Measurements from ENCODE around the gene FOXL2NB.

The FOXL2NB gene

DNA sequence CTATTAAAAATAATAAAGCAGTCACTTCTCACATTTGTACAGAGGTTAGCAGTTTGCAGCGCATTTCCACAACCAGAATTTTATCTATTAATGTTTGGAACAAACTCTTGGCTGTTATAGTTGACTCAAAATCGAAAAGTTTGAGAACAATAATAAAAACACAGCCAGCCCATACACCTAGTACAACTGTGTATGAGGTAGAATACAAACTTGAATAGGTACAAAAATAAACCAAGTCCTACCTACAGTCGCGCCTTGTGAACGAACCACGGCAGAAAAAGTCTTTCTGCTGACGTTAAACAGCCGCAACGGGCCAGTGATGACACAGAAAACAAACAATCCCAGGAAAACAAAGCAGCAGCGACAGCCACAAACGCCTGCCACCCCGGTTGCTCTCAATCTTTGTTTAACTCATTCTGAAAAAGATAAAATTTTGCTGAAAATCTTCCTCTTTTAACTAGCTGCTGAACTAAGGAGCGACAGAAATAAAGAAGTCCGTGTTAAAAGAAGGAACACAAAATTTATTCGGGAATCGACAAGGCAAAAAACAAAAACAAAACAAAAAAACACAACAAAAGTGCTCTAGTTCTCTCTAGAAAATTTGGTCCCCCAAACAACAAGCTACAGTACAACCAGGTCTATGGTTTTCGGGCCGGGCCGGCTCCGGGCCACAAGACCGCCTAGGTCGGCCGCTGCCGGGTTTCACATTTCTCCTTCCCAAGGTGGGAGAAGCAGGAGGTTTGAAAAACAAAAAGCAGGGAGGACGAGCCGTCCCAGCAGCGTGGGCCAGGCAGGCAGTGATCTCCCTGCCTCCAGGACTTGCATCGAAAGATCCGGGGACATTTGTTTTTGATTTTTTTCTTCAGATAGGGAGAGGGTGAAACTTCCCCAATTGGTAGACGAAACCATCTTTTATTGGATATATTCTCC is 3.0 kb upstream of the FOXL2NB start:
- TF ChIP-seq, protein P1, sequence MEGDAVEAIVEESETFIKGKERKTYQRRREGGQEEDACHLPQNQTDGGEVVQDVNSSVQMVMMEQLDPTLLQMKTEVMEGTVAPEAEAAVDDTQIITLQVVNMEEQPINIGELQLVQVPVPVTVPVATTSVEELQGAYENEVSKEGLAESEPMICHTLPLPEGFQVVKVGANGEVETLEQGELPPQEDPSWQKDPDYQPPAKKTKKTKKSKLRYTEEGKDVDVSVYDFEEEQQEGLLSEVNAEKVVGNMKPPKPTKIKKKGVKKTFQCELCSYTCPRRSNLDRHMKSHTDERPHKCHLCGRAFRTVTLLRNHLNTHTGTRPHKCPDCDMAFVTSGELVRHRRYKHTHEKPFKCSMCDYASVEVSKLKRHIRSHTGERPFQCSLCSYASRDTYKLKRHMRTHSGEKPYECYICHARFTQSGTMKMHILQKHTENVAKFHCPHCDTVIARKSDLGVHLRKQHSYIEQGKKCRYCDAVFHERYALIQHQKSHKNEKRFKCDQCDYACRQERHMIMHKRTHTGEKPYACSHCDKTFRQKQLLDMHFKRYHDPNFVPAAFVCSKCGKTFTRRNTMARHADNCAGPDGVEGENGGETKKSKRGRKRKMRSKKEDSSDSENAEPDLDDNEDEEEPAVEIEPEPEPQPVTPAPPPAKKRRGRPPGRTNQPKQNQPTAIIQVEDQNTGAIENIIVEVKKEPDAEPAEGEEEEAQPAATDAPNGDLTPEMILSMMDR (IDR thresholded peaks at IDR 0.05; ENCODE audit: low read depth, low read length): no peak
- DNase-seq (ENCODE audit: extremely low read depth, low read depth): no peak

DNA sequence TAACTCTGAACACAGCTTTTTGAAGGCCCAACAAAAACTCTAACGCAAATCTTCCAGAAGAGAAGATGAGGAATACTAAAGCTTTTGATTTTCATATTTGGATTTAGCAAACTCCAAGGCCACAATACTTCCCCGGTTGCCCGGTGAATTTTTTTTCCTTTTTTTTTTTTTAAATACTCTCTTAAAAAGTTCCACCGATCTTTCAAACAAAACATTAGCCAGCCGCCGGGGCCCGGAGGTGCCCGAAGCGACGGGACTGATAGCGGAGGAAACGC is 2.4 kb upstream of the FOXL2NB start:
- DNase-seq (ENCODE audit: extremely low read depth, low read depth): no peak
- TF ChIP-seq, protein P1 (IDR thresholded peaks at IDR 0.05; ENCODE audit: low read depth, low read length): no peak

DNA sequence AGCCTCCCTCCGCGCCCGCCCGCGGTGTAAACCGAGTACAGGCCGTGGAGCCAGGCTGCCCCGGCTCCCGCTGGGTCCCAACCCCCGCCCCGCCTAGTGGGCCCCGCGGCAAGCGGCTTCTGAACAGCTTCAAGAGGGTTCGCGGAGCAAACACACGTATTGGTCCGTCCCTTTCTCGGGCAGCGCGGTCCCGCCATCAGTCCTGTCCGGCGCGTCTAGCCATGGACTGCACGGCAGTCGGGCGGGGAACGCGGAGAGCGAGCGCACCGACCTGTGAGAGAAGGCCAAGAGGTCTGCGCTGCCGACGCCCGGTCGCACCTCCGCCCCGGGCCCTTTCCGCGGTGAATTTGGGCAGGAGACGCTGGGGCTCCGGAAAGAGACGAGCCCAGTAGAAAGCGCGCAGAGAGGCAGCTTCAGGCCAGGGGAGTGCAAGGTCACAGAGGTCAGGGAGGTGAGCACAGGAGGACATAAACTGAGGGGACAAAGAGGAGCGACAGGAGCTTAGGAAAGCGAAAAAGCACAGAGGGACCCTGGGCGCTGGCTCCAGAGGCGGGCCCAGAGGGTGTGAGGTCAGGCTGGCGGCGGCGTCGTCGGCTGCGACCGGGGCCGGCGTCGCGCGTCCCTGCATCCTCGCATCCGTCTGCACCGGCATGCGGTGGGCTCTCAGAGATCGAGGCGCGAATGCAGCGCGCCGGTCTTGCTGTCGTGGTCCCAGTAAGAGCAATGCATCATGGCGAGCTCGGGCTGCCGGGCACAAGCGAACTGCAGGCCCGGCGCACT is 1.9 kb upstream of the FOXL2NB start:
- no peak for DNase-seq (ENCODE audit: extremely low read depth, low read depth)
- TF ChIP-seq, protein P1 (IDR thresholded peaks at IDR 0.05; ENCODE audit: low read depth, low read length): no peak

DNA sequence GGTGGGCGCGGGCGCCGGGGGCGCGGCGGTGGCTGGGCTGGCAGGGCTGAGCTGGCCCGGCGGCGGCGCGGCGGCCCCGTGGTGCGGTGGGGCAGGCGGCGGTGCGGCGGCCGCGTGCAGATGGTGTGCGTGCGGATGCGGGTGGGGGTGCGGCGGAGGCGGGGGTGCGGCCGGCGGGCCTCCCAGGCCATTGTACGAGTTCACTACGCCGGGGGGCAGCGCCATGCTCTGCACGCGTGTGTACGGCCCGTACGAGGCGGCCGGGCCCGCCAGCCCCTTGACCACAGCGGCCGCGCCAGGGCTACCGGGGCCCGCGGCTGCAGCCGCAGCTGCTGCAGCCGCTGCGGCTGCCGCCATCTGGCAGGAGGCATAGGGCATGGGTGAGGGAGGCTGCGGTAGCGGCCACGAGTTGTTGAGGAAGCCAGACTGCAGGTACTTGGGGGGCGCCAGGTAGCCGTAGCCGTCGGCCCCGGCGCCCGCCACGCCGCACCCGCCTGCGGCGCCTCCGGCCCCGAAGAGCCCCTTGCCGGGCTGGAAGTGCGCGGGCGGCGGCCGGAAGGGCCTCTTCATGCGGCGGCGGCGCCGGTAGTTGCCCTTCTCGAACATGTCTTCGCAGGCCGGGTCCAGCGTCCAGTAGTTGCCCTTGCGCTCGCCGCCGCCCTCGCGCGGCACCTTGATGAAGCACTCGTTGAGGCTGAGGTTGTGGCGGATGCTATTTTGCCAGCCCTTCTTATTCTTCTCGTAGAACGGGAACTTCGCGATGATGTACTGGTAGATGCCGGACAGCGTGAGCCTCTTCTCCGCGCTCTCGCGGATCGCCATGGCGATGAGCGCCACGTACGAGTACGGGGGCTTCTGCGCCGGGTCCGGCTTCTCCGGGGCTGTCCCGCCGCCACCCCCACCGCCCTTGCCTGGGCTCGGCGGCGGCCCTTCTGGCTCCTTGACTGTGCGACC is 1.0 kb upstream of the FOXL2NB start:
- TF ChIP-seq, protein P1 (IDR thresholded peaks at IDR 0.05; ENCODE audit: low read depth, low read length): peak; percentile 25
- no peak for DNase-seq (ENCODE audit: extremely low read depth, low read depth)

DNA sequence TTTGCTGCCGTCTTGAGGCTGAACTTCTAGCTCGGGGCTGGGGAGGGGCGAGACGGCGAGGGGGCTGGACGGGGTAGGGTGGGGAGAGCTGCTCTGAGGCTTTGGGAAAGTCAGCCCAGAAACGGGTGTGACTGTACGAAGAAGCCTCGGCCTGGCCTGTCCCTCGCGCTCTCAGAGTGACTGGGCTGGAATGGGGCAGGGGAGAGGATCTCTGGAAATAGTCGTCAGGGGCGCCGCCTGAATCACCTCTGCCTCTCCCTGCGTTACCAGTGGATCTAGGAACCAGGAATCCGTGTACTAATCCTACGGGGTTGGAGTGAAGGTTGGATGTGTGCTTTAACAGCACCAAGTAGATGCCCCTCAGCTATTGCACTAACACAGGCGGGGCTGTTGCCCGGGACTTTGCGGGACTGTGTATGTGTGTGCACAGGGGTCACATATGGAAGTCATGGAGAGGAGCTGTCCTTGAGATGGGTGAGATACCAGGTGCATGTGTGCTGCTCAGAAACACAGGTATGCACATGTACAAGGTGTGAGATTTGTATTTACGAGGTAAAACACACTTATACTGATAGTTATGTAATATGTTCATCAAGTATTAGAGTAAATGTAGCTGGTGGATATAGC is 591 bp downstream of the FOXL2NB start:
- DNase-seq (ENCODE audit: extremely low read depth, low read depth): no peak
- TF ChIP-seq, protein P1 (IDR thresholded peaks at IDR 0.05; ENCODE audit: low read depth, low read length): no peak

DNA sequence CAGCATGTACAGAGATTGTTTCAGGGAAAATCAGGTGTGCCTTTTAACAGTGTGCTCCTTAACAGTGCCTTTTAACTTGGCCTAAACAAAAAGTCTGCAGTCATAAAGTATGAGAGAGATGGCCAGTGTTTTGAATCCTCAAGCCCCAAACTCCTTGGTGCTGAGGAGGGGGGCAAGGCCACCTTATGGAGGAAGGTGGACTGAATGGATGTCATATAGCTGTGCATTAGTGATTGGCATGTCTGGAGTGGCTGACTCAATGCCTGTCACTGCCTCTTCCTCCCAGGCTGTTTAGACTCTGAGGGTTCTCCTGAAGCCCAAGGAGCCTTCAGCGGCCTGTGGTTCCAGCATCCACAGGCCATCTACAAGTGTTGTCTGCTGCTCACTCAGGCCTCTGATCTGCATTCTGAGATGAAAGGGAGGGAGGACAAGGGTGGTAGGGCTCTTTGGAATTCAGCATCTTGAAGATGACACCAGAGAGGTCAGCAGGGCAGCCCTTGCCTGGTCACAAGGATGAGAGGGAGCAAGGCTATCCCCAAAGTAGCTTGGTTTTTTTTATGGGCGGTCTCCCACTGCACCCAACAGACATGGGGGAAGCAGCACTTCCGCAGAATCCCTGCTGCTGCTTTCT is 1.5 kb downstream of the FOXL2NB start:
- DNase-seq (ENCODE audit: extremely low read depth, low read depth): no peak
- TF ChIP-seq, protein P1 (IDR thresholded peaks at IDR 0.05; ENCODE audit: low read depth, low read length): no peak
